ENCODE measurements around the gene OSM. TPM values are rescaled to one million over a fixed set of nuclear protein-coding genes. Genes with fewer than 3 reads are reported as not detected.

Gene OSM
- polyA plus RNA-seq, 1 donor (not counting 4 experiments of a cell fraction or from before 2014, with no cell fraction given) = not detected

- H4K20me1 ChIP-seq (ENCODE audit: control insufficient read depth, extremely low read depth, insufficient read depth, low read length) = no peaks in the 10 kb centered on the region
- peaks cover 6% of the 10 kb centered on the region for H3K27me3 ChIP-seq (ENCODE audit: control insufficient read depth, extremely low read depth, insufficient read depth, low read length)
- dilution Hi-C loops (cut with MboI; ENCODE audit: extremely low pct_ligation_motif_present, low sequenced_read_pairs) = no loop called here
- H3K27ac ChIP-seq (ENCODE audit: control insufficient read depth, insufficient read depth, low read length) = no peak overlapping the region
- DNase-seq (ENCODE audit: low read depth, low spot score) = no peak
- no peaks in the 10 kb centered on the region for H3K79me2 ChIP-seq (ENCODE audit: control insufficient read depth, insufficient read depth, low read length)
- no peak overlapping the region for H3K4me3 ChIP-seq (ENCODE audit: control insufficient read depth in 2 of 3, extremely low read depth in 1 of 3, insufficient read depth in 2 of 3, low read depth in 1 of 3, low read length in 3 of 3)
- no peaks in the 10 kb centered on the region for H3K9me3 ChIP-seq (ENCODE audit: control insufficient read depth, low read depth, low read length)
- no peaks in the 10 kb centered on the region for H3K36me3 ChIP-seq (ENCODE audit: control insufficient read depth in 2 of 2, extremely low read depth in 1 of 2, insufficient read depth in 2 of 2, low read length in 2 of 2)
- peaks cover 4% of the 10 kb centered on the region for H3K4me1 ChIP-seq (ENCODE audit: control insufficient read depth, extremely low read depth, insufficient read depth, low read length)
- no peak overlapping the region for H3K9ac ChIP-seq (ENCODE audit: control insufficient read depth, extremely low read depth, insufficient read depth, low read length)
- no peak for TF ChIP-seq EZH2 (IDR thresholded peaks at IDR 0.05; ENCODE audit: low read length)
- no peak for TF ChIP-seq CTCF (optimal IDR thresholded peaks at IDR 0.05 in 1 of 3, IDR thresholded peaks at IDR 0.05 in 1 of 3, conservative IDR thresholded peaks at IDR 0.05 in 1 of 3; ENCODE audit: extremely low read depth in 1 of 3, insufficient read depth in 2 of 3, low read length in 3 of 3)
- no peak overlapping the region for H3K4me2 ChIP-seq (ENCODE audit: control insufficient read depth, extremely low read depth, insufficient read depth, low read depth, low read length)
- no peaks in the 10 kb centered on the region for H3K9me1 ChIP-seq (ENCODE audit: control insufficient read depth, extremely low read depth, insufficient read depth, low read length)
- H2AFZ ChIP-seq (ENCODE audit: control insufficient read depth, low read length) = no peak overlapping the region
- FAIRE-seq = no peak
Observed at GRCh38 chr22:30219049-30219654, 47.5 kb downstream of the OSM start.

GRCh38 chr22:30217698-30218560, 48.7 kb downstream of the OSM start:
- Histone ChIP-seq H3K4me2 (ENCODE audit: control insufficient read depth, extremely low read depth, insufficient read depth, low read depth, low read length) (no peak overlapping the region), H3K9ac (ENCODE audit: control insufficient read depth, extremely low read depth, insufficient read depth, low read length) (peak overlapping the region; percentile 7), H4K20me1 (ENCODE audit: control insufficient read depth, extremely low read depth, insufficient read depth, low read length) (no peaks in the 10 kb centered on the region)

More at GRCh38 chr22:30217698-30218560, 48.7 kb downstream of the OSM start:
- Histone ChIP-seq H3K27me3 (ENCODE audit: control insufficient read depth, extremely low read depth, insufficient read depth, low read length) (peaks cover 6% of the 10 kb centered on the region), H3K79me2 (ENCODE audit: control insufficient read depth, insufficient read depth, low read length) (no peaks in the 10 kb centered on the region), H3K9me3 (ENCODE audit: control insufficient read depth, low read depth, low read length) (no peaks in the 10 kb centered on the region), H2AFZ (ENCODE audit: control insufficient read depth, low read length) (no peak overlapping the region), H3K9me1 (ENCODE audit: control insufficient read depth, extremely low read depth, insufficient read depth, low read length) (no peaks in the 10 kb centered on the region), H3K4me3 (ENCODE audit: control insufficient read depth in 2 of 3, extremely low read depth in 1 of 3, insufficient read depth in 2 of 3, low read depth in 1 of 3, low read length in 3 of 3) (no peak overlapping the region), H3K4me1 (ENCODE audit: control insufficient read depth, extremely low read depth, insufficient read depth, low read length) (peaks cover 5% of the 10 kb centered on the region), H3K27ac (ENCODE audit: control insufficient read depth, insufficient read depth, low read length) (no peak overlapping the region), H3K36me3 (ENCODE audit: control insufficient read depth in 2 of 2, extremely low read depth in 1 of 2, insufficient read depth in 2 of 2, low read length in 2 of 2) (no peaks in the 10 kb centered on the region)
- no peak for TF ChIP-seq EZH2 (IDR thresholded peaks at IDR 0.05; ENCODE audit: low read length)
- no peak for TF ChIP-seq CTCF (optimal IDR thresholded peaks at IDR 0.05 in 1 of 3, IDR thresholded peaks at IDR 0.05 in 1 of 3, conservative IDR thresholded peaks at IDR 0.05 in 1 of 3; ENCODE audit: extremely low read depth in 1 of 3, insufficient read depth in 2 of 3, low read length in 3 of 3)
- DNase-seq (ENCODE audit: low read depth, low spot score) (no peak), FAIRE-seq (peak; percentile 34)
- dilution Hi-C loops (cut with MboI; ENCODE audit: extremely low pct_ligation_motif_present, low sequenced_read_pairs) = no loop called here
